SK-N-MC (cell line): ENCODE measurements around the gene GSG1L.

Experiments used
- DNase-seq: peaks from one replicate; pipeline ENCODE4 v3.0.0-alpha.2; 2011; ENCODE audit warnings: low read depth, low spot score
- H3K27ac ChIP-seq: fragments of 200-600 bp; sonication (generic); 2 replicates; pipeline ENCODE4 v1.5.1; 2016; ENCODE audit warnings: mixed run types
- H3K36me3 ChIP-seq: fragments of 200-600 bp; sonication (generic); 2 replicates; pipeline ENCODE4 v1.6.1; 2017; ENCODE audit warnings: antibody characterized with exemption, low read length, mixed read lengths; ENCODE audit not compliant: insufficient read depth
- H3K4me3 ChIP-seq: fragments of 200-600 bp; sonication (generic); 2 replicates; pipeline ENCODE4 v1.5.1; 2016
- H3K9ac ChIP-seq: fragments of 200-600 bp; sonication (generic); 2 replicates; pipeline ENCODE4 v1.8.0; 2017; ENCODE audit warnings: mixed run types, mixed read lengths; ENCODE audit not compliant: insufficient read length
- H3K9me3 ChIP-seq: fragments of 200-600 bp; sonication (generic); 2 replicates; pipeline ENCODE4 v1.6.1; 2017; ENCODE audit warnings: low read depth, mild to moderate bottlenecking, antibody characterized with exemption, low read length, moderate library complexity, mixed read lengths
- EZH2 ChIP-seq: fragments of 200-600 bp; sonication (generic); IDR thresholded peaks from one replicate; pipeline ENCODE4 v1.6.1; 2017; ENCODE audit warnings: antibody characterized with exemption
- FOXP2 ChIP-seq: optimal IDR thresholded peaks from 2 replicates; pipeline ENCODE3; 2011; ENCODE audit warnings: mild to moderate bottlenecking, moderate library complexity; ENCODE audit not compliant: insufficient read depth; ENCODE audit errors: extremely low read length, control extremely low read depth
- POLR2AphosphoS5 ChIP-seq: IDR thresholded peaks from 2 replicates; pipeline ENCODE4 v1.6.1; 2012; ENCODE audit warnings: mild to moderate bottlenecking, low read depth, low read length, borderline replicate concordance

Gene GSG1L

GRCh38 chr16:27844826-27845225 lies 218.7 kb downstream of the GSG1L start:
- Histone ChIP-seq H3K36me3 (no peaks in the 10 kb centered on the region), H3K9me3 (no peaks in the 10 kb centered on the region), H3K27ac (no peak overlapping the region), H3K4me3 (no peak overlapping the region), H3K9ac (no peak overlapping the region)
- TF ChIP-seq EZH2 (no peak), FOXP2 (no peak), POLR2AphosphoS5 (no peak)
- no peak for DNase-seq

GRCh38 chr16:27843800-27844199 lies 219.7 kb downstream of the GSG1L start:
- no peak overlapping the region for H3K27ac ChIP-seq
- no peak for DNase-seq
- H3K9me3 ChIP-seq: no peaks in the 10 kb centered on the region
- no peak overlapping the region for H3K4me3 ChIP-seq
- no peak for TF ChIP-seq EZH2
- TF ChIP-seq POLR2AphosphoS5: no peak
- no peak for TF ChIP-seq FOXP2
- no peak overlapping the region for H3K9ac ChIP-seq
- H3K36me3 ChIP-seq: no peaks in the 10 kb centered on the region

- no peaks in the 10 kb centered on the region for H3K36me3 ChIP-seq
- TF ChIP-seq EZH2 (no peak), POLR2AphosphoS5 (no peak), FOXP2 (no peak)
Measured at GRCh38 chr16:27841911-27842310, 221.6 kb downstream of the GSG1L start.

GRCh38 chr16:27841061-27841801 lies 222.3 kb downstream of the GSG1L start:
- H3K9ac ChIP-seq: no peak overlapping the region
- no peak overlapping the region for H3K4me3 ChIP-seq
- no peak overlapping the region for H3K27ac ChIP-seq
- H3K36me3 ChIP-seq: no peaks in the 10 kb centered on the region
- H3K9me3 ChIP-seq: no peaks in the 10 kb centered on the region
- TF ChIP-seq FOXP2 (no peak), EZH2 (no peak), POLR2AphosphoS5 (no peak)
- DNase-seq: no peak

More at GRCh38 chr16:27841911-27842310, 221.6 kb downstream of the GSG1L start:
- H3K27ac ChIP-seq: no peak overlapping the region
- DNase-seq: no peak
- H3K4me3 ChIP-seq: no peak overlapping the region
- no peaks in the 10 kb centered on the region for H3K9me3 ChIP-seq
- H3K9ac ChIP-seq: no peak overlapping the region

GRCh38 chr16:27840311-27841060 lies 223.0 kb downstream of the GSG1L start:
- no peak overlapping the region for H3K4me3 ChIP-seq
- TF ChIP-seq FOXP2: no peak
- TF ChIP-seq POLR2AphosphoS5: no peak
- H3K9me3 ChIP-seq: no peaks in the 10 kb centered on the region
- no peaks in the 10 kb centered on the region for H3K36me3 ChIP-seq
- H3K9ac ChIP-seq: no peak overlapping the region
- no peak overlapping the region for H3K27ac ChIP-seq
- no peak for DNase-seq

GRCh38 chr16:27839419-27839818 lies 224.1 kb downstream of the GSG1L start:
- H3K9me3 ChIP-seq: no peaks in the 10 kb centered on the region
- H3K27ac ChIP-seq: no peak overlapping the region
- H3K36me3 ChIP-seq: no peaks in the 10 kb centered on the region
- H3K4me3 ChIP-seq: no peak overlapping the region
- H3K9ac ChIP-seq: no peak overlapping the region
- TF ChIP-seq POLR2AphosphoS5: no peak
- TF ChIP-seq FOXP2: no peak
- TF ChIP-seq EZH2: no peak
- no peak for DNase-seq

GRCh38 chr16:27838536-27839175 lies 224.9 kb downstream of the GSG1L start:
- no peaks in the 10 kb centered on the region for H3K36me3 ChIP-seq
- no peak overlapping the region for H3K27ac ChIP-seq
- TF ChIP-seq FOXP2: no peak
- no peak for TF ChIP-seq EZH2

GRCh38 chr16:27829975-27830374 lies 233.5 kb downstream of the GSG1L start:
- no peaks in the 10 kb centered on the region for H3K9me3 ChIP-seq
- no peaks in the 10 kb centered on the region for H3K36me3 ChIP-seq
- TF ChIP-seq EZH2: no peak
- no peak for TF ChIP-seq FOXP2
- no peak for TF ChIP-seq POLR2AphosphoS5
- no peak overlapping the region for H3K9ac ChIP-seq
- no peak overlapping the region for H3K4me3 ChIP-seq
- no peak overlapping the region for H3K27ac ChIP-seq
- no peak for DNase-seq

More at GRCh38 chr16:27838536-27839175, 224.9 kb downstream of the GSG1L start:
- Histone ChIP-seq H3K4me3 (no peak overlapping the region), H3K9me3 (no peaks in the 10 kb centered on the region), H3K9ac (no peak overlapping the region)
- no peak for DNase-seq
